NB4 (cell line): ENCODE data around the gene APRT.

ENCODE experiments used
- MAX ChIP-seq: IDR thresholded peaks from 2 replicates; pipeline ENCODE4 v1.6.1; 2011; ENCODE audit warnings: low read depth, low read length
- MYC ChIP-seq: IDR thresholded peaks from 2 replicates; pipeline ENCODE4 v1.6.1; 2011; ENCODE audit warnings: low read depth, low read length
- POLR2A ChIP-seq: IDR thresholded peaks from 2 replicates; pipeline ENCODE4 v1.6.1; 2011; ENCODE audit warnings: mild to moderate bottlenecking; ENCODE audit not compliant: insufficient read length; ENCODE audit errors: extremely low read depth
- TF ChIP-seq, protein P1 (sequence below): IDR thresholded peaks from one replicate; pipeline ENCODE4 v1.5.1; 2012; ENCODE audit warnings: low read depth, low read length

GRCh38 chr16:88789594-88789993 lies 22.1 kb downstream of the APRT start:
- no peak for TF ChIP-seq POLR2A
- TF ChIP-seq, protein P1, sequence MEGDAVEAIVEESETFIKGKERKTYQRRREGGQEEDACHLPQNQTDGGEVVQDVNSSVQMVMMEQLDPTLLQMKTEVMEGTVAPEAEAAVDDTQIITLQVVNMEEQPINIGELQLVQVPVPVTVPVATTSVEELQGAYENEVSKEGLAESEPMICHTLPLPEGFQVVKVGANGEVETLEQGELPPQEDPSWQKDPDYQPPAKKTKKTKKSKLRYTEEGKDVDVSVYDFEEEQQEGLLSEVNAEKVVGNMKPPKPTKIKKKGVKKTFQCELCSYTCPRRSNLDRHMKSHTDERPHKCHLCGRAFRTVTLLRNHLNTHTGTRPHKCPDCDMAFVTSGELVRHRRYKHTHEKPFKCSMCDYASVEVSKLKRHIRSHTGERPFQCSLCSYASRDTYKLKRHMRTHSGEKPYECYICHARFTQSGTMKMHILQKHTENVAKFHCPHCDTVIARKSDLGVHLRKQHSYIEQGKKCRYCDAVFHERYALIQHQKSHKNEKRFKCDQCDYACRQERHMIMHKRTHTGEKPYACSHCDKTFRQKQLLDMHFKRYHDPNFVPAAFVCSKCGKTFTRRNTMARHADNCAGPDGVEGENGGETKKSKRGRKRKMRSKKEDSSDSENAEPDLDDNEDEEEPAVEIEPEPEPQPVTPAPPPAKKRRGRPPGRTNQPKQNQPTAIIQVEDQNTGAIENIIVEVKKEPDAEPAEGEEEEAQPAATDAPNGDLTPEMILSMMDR: no peak
- peak; percentile 80 for TF ChIP-seq MAX
- TF ChIP-seq MYC: no peak
